Renal cortex interstitium (tissue), 11 donors: ENCODE results near the gene ARHGEF11. TPM values are rescaled to one million over a fixed set of nuclear protein-coding genes. Genes with fewer than 3 reads are reported as not detected.

Experiments used
- DNase-seq, 11 donors: peaks; one replicate each; pipeline ENCODE4 v3.0.0-alpha.2; 2013; ENCODE audit warnings: low read depth in 9 of 11, low spot score in 4 of 11; ENCODE audit errors: extremely low read depth in 1 of 11
- polyA plus RNA-seq, 3 donors: library from polyadenylated mRNA; unstranded; fragments of 120-200 nt; gene quantifications; one replicate each; pipeline ENCODE4 v1.2.1, GENCODE V29; 2013; ENCODE audit not compliant: insufficient read length in 3 of 3

ARHGEF11 gene
- polyA plus RNA-seq, 3 donors: 30.4 to 39.2 (median 36.7) TPM

DNA sequence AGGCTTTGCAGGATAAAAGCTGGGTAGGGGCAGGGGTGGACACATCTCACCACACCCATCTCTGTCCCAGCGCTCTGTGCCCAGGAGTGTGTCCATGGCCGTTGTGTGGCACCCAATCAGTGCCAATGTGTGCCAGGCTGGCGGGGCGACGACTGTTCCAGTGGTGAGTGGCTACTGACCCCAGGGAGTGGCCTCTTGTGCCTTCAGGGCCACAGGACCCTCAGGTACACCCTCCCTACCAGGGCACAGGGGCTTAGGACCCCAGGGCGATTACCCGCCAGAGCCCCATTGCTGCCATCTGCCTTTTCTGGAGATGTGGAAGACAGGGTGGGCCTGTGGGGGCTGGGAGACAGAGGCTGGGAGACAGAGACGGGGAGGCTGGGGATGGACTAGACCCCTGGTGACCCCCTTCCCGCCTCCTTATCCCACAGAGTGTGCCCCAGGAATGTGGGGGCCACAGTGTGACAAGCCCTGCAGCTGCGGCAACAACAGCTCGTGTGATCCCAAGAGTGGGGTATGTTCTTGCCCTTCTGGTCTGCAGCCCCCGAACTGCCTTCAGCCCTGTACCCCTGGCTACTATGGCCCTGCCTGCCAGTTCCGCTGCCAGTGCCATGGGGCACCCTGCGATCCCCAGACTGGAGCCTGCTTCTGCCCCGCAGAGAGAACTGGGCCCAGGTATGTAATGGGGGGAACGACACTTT lies 139.2 kb downstream of the ARHGEF11 start:
- no peak for DNase-seq

DNA sequence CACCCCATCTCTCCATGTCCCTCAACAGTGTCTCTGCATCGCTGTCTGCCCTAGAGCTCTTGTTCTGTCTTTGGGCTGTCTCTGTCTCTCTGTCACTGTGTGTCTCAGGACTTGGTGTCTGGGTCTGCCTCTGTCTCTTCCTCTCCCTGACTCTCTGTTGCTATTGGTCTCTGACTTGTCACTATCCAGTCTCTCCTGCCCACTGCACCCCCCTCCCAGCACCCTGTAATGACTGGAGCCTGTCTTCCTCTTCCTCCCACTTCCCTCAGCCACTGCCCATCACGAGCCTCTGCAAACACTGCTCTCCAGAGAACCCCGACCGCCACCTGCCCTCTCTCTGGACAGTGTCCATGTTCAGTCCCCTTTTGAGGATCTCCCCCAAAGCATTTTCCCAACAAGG lies 139.9 kb downstream of the ARHGEF11 start:
- no peak for DNase-seq

DNA sequence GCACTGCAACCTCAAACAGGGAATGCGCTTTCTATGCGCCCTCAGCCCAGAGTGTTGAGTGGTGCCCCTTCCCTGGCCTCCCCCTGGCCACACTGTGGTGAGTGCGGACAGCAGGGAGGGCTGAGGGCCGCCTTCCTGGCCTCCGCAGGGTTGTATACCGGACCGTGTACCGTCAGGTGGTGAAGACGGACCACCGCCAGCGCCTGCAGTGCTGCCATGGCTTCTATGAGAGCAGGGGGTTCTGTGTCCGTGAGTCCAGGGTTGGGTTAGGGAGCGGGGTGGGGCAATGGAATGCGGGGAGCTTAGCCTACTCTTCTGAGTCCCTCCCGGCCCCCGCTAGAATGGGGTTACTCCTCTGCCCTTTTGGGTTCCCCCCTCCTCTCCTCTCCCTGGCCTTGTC lies 140.4 kb downstream of the ARHGEF11 start:
- DNase-seq: no peak

DNA sequence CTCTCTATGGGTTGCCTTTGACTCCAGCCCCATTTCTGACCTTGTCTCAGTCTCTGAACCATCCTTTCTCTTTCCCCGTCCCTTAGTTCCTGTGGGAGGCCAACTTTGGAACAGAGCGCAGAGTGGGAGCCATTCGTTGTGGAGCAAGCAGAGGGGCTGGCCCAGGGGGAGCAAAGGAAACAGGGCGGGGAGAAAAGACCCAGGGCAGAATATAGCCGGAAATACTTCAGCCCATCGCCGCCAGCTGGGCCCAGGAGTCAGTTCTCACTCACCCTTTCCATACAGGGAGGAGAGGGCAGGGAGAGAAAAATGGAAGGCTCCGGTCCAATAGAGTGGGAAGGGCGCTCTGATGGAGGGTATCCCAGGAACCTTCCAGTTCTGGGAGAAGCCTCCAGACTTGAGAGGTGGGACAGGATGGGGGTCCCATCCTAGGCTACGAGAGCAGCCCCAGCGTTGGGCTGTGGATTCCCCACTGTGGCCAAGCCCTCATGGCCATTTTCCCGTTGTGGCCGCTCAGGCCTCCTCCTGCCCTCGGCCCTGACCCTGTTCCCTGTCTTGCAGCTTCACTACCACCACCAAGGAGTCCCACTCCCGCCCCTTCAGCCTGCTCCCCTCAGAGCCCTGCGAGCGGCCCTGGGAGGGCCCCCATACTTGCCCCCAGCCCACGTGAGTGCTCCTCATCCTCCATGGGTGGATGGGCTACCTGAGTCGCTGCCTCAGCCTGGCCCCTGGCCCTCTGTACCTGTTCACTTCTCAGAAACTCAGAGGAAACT lies 141.2 kb downstream of the ARHGEF11 start:
- DNase-seq: no peak

DNA sequence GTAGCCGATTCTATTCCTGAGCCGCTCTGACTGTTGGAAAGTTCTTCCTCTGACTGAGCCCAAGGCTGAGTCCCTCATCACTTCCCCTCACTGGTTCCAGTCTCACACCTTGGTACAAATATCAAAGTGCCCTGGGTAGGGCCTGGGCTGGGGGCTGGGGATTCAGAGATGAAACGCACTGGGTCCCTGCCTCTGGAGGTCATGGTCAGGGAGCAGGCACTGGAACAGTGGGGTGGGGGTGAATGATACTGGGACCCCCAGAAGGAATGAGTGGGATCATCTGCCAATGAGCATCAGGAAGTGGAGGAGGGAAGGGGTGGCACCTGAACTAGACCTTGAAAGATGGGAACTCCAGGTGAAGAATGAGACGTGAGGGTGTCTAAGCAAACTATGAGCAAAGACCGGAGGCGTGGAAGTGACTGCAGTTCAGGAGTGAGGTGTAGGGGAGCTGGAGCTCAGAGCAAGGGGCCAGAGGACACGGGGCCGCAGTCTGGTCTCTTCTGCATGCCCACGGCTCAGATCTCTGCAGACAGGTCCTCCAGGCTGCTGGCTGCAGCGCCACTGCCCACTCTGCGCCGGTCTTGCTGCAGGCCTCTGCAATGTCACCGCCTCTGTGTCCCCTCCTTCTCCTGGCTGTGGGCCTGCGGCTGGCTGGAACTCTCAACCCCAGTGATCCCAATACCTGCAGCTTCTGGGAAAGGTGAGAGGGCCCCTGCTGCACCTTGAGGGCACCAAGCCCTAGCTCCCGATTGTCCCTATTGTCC lies 142.0 kb downstream of the ARHGEF11 start:
- DNase-seq: no peak

DNA sequence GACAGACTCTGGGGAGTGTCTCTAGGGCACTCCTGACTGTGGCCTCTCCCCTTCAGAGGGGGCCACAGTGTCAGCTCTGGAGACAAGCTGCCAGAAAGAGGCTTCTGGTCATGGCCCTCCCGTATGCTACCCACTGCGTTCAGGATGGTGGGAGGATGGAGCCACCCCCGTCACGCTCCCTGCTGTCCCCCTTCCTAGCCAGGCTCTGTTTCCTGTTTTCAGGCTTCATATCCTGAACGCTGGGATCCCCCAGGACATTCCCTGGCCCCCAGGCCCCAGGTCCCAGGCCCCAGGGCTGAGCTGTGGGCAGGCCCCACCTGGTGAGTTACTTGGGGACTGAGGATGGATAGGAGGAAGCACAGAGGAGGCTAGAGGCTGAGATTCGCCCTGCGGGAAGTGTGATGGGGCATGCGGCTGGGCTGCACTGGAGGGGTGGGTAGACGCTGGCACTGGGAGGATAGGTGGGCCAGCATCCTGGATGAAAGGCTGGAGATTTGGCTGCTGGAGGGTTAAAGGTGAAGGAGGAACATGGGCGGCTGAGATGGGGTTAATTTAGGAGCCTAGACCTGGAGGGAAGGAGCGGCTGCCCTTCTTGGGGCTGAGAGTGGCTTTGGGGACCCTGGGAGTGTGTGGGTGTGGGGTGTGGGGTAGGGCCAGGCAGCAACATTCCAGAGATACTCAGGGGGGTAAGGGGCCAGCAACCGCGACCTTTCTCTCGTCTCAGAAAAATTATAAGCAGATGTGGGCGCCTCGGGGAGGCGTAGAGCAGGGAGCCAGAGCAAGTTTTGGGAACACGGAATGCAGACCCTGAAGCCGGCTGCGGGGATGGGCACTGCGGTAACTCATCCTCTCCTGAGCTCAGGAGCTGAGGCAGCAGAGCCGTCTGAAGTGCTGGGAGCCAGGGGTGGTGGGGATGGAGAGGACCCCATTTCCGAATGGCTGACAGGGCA lies 143.3 kb downstream of the ARHGEF11 start:
- DNase-seq: no peak

DNA sequence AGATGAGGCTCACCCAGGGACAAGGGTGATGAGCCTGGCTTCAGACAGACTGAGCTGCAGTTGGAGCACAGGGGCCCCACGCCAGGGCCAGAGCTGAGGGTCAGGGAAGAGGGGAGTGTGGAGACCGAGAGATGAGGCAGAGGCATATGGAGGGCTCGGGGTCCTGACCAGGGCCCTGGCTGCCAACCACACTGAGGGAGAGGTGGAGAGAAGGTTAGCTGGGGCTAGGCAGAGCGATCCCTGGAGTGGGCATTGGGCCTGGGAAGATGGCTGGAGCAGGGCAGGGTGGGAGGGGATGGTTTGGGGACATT lies 144.0 kb downstream of the ARHGEF11 start:
- DNase-seq: no peak

DNA sequence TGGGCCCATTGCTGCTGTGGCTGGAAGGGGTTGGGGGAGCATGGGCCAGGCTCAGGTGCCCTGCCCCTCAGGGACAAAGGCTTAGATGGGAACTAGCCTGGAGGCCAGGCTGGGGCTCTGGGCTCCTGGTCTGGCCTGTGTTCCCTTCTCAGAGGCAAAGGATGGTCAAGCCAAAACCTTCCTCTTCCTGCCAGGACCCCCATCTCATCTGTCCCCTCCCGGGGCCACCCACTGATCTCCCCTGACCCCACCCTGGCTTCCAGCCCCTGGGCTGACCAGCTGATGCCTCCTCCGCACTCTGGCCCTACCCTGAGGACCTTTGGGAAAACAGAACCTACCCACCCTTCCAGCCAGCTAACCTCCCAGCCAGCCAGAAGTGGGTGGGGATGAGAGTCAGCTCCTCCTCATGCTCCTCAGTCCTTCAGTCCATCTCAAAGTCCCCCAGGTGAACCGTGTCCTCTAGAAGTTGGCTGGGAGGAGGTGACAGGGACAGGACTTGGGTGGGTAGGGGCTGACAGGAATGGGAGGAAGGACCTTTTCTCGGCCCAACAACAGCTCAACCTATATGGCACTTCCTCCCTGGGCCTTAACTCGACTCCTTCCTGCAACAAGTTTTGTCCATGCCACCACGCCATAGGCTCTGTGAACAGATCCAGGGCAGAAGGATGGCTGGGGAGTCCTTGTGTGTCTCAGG lies 144.5 kb downstream of the ARHGEF11 start:
- no peak for DNase-seq

DNA sequence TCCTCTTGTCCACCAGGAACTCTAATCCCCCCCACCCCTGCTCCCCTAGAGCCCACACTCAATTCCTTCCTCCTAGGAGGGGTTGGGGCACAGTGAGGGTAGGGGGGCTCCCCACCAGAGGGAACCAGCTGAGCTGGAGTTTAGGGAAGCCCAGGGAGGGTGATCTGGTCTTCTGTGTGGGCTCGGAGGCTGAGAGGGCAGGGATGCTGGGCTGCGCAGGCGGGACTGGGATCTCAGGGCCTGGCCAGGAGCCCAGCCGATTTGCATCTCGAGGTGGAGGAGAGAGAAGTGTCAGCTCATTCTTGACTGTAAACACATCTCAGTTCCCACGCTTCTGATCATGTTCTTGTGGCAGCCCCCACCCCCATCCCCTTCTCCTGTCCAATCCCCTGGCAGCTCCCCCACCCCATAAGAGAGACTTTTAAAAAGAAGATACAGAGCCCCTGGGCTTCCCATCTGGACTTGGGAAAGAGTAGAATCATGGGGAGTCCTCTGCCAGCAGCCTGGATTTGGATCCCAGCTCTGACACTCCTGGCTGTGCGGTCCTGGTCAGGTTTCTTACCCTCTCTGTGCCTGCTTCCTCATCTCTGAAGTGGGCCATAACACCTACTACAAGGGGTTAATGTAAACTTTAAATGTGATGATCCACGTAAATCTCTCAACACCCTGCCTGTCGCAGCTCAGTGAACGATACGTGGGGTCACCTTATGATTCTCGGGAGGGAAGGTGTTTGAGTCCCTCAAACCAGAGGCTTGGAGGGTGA lies 145.4 kb downstream of the ARHGEF11 start:
- no peak for DNase-seq

DNA sequence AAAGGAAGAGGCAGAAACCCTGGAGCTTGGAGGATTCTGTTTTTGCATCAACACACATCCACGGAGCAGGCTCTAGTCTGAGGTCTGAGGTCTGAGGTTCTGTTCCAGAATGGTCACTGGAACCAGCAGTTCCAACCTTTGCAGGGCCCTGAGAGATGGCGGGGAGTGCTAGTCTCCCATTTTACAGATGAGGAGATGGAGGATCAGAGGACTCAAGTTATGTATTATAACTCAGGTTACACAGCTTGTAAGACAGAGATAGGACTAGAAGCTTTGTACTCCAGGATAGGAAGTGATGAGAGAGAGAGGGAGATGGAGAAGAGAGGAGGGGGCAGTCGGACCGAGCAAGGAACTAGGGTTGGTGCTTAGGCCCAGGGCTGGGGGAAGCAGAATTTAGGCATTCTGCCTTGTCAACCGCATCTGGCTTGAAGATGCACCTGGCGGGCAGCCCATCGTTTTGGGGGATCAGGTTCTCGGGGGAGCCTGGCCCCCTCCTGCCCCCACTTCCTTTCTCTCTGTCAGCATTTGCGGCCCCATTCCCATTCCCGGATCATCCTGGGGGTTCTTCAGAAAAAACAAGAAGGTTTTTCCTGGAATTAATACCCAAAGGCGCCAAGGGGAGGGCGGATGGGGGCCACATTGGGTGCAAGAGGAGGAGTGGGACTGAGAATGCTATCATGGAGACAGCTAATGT lies 146.4 kb downstream of the ARHGEF11 start:
- no peak for DNase-seq

DNA sequence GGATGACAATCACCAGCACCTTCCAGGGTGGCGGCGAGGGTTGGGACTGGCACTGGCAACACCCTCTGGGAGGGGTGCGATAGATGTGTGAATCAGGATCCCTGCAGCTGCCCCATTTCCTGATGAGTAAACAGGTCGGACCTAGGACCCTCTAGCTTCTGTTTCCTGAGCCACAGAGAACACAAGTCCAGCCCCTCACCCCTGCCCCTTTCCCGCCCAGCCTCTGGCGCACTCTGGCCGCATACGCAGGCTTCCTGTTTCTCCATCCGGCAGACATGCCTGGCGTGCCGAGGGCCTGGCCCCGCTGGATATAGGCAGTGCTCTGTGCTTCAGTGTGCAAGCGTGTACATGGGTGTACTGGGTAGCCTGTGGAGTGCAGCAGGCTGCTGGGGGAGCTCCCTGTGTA lies 147.4 kb downstream of the ARHGEF11 start:
- peak in 6 of 11 donors; percentile 60 to 79 (median 74) for DNase-seq

DNA sequence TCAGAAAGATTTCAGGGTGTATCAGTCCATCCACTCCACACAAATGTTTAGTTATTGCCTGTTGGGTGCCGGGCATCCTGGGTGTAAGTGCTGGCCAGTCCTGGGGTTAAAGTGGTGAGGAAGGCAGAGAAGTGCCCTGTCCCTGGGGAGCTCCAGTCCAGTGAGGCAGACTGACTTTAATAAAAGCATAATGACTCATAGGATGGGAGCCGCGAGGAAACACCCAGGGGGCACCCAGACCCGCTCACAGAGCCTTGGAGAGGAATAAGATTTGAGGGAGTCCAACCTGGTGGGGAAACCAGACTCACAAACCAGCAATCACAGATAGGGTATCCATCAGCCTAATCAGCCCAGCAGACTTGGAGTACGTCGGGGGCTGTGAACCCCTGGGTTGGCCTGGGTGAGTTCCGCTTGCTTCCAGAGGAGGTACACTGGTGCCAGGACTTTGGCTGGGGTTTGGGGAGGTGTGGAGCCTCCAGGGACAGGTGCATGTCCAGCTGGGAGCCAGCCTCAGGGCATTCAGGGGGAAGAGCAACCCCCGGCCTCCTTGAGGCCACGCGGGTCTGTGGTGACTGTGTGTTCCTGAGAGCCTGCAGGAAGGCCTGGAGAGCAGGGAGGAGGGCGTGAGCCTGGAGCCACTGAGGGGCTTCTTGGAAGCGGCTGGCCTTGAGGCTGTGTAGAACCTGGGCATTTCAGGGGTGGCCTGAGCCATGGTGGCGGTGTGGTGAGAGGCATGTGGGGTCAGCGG lies 148.3 kb downstream of the ARHGEF11 start:
- no peak for DNase-seq

DNA sequence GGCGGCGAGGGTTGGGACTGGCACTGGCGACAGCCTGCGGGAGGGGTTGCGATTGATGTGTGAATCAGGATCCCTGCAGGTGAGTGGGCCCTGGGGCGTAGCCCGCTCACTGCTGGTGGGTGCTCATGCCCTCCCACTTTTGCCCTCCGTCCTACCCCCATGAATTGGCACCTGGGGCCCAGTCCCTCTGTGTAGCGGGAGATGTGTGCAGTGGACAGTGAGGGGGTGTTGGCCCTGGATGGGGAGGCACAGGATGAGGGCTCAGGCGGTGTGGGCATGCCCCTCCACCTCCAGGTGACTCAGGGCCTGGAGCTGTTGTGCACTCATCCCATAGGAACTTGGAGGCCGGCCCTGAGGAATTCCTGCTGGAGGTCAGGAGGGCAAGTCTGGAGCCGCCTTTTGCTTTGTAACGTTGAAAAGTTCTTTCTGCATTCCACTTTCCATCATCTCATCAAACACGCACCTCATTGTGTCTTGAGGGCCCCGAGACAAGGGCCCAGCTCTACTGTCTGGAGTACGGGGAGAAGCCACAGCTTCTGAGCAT lies 149.0 kb downstream of the ARHGEF11 start:
- DNase-seq: no peak

DNA sequence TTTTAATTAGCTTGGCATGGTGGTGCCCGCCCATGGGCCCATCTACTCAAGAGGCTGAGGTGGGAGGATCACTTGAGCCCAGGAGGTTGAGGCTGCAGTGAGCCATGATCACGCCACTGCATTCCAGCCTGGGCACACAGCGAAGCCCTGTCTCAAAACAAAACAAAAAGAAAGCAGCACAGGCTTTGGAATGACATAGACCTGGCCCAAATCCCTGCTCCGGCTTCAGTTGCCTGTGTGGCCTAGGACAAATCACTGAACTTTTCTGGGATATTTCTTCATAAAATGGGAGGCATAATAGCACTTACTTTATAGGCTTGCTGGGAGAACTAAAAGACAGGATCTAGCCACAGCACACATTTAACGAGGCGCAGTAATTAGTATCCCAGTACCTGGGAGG lies 149.6 kb downstream of the ARHGEF11 start:
- DNase-seq: no peak

DNA sequence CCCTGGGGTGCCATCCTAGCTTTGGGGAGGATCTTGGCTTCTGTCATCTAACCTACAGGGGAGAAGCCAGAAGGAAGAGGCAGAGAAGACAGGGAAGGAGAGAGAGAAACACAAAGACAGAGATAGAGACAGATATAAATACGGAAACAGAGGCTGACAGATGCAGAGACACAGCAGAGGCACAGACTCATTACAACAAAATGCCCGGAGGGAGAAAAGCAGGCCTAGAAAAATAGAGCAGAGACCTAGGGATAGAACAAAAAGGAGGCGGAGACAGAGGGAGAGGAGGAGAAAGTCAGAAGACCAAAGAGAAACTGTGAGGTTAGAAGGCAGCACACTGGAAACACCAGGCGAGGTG lies 150.1 kb downstream of the ARHGEF11 start:
- DNase-seq: no peak

DNA sequence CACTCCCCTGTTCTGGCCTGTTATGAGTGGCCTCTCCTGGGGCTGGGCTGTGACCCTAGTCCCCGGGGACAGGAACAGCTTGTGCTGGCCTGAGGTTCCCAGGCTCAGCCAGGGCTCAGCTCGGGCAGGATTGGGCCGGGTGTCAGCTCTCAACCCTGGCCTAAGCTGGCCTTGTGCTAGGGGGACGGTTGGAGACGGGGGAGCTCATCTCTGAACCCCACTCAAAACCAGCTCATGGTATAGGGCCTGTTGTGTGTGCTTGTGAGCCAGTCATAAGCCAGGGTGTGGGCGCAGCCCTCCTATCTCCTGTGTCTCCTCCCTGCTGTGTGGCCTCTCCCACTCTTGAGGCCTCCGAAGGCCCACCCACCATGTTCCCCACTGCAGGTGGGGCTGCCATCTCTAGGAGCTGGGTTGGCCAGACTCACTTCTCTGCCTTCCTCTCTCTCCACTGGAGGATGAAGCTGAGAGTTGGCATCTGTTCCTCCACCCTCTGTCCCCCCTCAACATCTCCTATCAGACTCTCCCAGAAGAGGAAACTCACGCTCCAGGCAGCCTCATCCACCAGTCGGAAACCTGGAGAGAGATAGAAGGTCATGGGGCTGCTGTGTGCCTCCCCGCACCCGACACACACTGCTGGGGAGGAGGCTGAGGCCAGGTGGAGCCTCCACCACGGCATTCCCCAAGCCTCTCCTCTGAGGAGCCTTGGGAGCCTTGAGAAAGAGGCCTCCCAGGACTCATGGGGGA lies 150.7 kb downstream of the ARHGEF11 start:
- no peak for DNase-seq
